ENCODE data around the gene RAP2C. TPM values are rescaled to one million over a fixed set of nuclear protein-coding genes. Genes with fewer than 3 reads are reported as not detected.

The RAP2C gene
- total RNA-seq, 2 donors from 2014 or later: 18.6 to 27.3 TPM

DNA sequence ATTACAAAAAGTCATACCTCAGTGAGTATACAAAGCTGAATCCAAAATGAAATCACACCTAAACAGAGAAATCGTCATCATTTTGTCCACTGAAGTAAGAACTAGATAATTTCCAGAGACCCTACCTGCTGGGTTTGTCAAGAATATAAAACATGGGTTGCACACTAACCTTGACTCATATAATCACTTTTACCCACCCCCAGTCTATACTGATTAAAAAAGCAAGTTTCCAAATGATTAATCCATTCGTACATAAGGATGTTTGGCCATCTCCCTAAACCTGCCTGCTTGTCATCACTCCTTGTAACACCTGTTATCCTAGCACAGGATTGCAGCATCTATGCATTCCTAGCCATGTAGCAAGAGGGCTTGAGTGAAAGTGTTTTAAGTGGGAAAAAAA lies 4.7 kb downstream of the RAP2C start:
- Histone ChIP-seq H3K4me3 (no peak overlapping the region), H3K36me3 (no peaks in the 10 kb centered on the region), H3K4me1 (no peaks in the 10 kb centered on the region), H3K27ac (no peak overlapping the region), H3K9ac (ENCODE audit: low read depth in 2 of 2, low read length in 2 of 2) (no peak overlapping the region), H3K9me3 (no peaks in the 10 kb centered on the region), H3K27me3 (no peaks in the 10 kb centered on the region)
- no peak for DNase-seq
- intact Hi-C loops (cut with DNase I): no loop called here
- TF ChIP-seq, protein P1, sequence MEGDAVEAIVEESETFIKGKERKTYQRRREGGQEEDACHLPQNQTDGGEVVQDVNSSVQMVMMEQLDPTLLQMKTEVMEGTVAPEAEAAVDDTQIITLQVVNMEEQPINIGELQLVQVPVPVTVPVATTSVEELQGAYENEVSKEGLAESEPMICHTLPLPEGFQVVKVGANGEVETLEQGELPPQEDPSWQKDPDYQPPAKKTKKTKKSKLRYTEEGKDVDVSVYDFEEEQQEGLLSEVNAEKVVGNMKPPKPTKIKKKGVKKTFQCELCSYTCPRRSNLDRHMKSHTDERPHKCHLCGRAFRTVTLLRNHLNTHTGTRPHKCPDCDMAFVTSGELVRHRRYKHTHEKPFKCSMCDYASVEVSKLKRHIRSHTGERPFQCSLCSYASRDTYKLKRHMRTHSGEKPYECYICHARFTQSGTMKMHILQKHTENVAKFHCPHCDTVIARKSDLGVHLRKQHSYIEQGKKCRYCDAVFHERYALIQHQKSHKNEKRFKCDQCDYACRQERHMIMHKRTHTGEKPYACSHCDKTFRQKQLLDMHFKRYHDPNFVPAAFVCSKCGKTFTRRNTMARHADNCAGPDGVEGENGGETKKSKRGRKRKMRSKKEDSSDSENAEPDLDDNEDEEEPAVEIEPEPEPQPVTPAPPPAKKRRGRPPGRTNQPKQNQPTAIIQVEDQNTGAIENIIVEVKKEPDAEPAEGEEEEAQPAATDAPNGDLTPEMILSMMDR (IDR thresholded peaks at IDR 0.05): no peak

DNA sequence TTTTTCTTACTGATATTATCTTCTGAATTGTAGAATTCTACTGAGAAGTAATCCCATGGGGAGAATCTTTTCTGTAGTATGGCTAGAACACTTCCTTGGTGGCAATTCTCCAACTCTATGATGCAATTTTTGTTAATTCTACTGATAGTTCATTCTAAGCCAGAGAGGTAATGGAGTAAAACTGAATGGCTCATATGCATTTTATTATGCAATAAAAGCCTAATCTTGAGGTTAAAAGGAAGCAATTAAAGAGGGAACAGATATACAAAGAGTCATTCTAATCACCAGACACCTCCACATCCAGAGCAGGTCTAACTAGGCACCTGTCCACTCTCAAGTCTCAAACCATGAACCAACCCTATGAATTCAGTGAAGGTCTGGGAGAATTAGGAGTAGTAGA lies 9.7 kb downstream of the RAP2C start:
- Histone ChIP-seq H3K9ac (ENCODE audit: low read depth in 2 of 2, low read length in 2 of 2) (no peak overlapping the region), H3K4me3 (no peak overlapping the region), H3K4me1 (no peaks in the 10 kb centered on the region), H3K27me3 (no peaks in the 10 kb centered on the region), H3K9me3 (no peaks in the 10 kb centered on the region), H3K36me3 (no peaks in the 10 kb centered on the region), H3K27ac (no peak overlapping the region)
- TF ChIP-seq, protein P1 (IDR thresholded peaks at IDR 0.05): no peak
- no peak for DNase-seq
- intact Hi-C loops (cut with DNase I): no loop called here

DNA sequence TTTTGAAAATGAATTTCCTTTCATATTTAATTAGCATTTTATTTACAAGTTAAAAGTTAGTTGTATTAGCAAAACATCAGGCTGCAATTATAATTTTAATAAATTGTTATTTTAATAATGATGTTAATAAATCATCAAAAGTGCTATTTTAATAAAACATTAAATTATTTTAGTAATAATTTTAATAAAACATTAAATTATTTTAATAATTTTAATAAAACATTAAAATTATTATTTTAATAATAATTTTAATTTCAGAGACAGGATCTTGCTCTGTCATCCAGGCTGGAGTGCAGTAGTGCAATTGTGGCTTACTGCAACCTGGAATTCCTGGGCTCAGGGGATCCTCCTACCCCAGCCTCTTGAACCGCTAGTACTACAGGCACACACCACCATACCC lies 10.8 kb downstream of the RAP2C start:
- Histone ChIP-seq H3K36me3 (no peaks in the 10 kb centered on the region), H3K27me3 (no peaks in the 10 kb centered on the region), H3K4me3 (no peak overlapping the region), H3K9ac (ENCODE audit: low read depth in 2 of 2, low read length in 2 of 2) (no peak overlapping the region), H3K9me3 (no peaks in the 10 kb centered on the region), H3K4me1 (no peaks in the 10 kb centered on the region), H3K27ac (no peak overlapping the region)
- no peak for DNase-seq
- TF ChIP-seq, protein P1 (IDR thresholded peaks at IDR 0.05): no peak
- intact Hi-C loops (cut with DNase I): no loop called here

DNA sequence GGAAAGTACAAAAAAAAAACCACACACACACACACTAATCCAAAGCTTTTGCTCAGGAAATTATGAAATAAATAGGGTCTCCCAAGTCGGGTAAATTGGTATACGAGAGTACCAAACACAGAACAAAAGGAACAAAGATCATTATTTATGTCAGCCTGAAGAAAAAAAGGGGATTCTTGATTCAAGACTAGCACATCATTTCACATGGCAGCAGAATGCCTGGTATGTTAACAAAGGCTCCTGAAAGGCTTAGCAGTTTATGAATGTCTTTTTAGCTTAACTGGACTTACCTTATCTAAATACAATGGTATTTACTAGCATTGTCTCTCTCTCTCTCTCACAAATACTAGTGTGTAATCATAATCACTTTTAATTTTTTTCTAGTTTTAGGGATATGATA lies 11.3 kb downstream of the RAP2C start:
- H3K4me3 ChIP-seq: no peak overlapping the region

DNA sequence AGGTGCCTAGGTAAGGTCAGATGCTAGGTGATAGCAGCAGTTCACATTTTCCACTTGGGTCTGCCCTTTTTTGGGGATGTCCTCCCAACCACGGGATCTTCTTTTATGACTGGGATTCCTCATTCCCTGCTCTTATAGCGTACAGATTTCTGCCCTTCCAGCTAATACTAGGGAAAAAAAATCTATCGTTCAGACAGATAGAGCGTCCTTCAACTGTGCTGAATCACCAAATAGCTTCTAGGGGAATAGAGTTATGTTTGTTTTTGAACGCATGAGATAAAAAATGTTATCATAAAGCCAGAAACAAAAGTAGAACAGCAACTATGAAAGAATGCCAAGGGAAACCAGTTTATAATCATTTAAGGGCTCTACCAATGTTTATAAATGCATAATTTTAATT lies 13.0 kb downstream of the RAP2C start:
- no peaks in the 10 kb centered on the region for H3K9me3 ChIP-seq
- H3K27me3 ChIP-seq: no peaks in the 10 kb centered on the region
- intact Hi-C loops (cut with DNase I): no loop called here
- TF ChIP-seq, protein P1 (IDR thresholded peaks at IDR 0.05): no peak
- H3K27ac ChIP-seq: no peak overlapping the region
- H3K4me3 ChIP-seq: no peak overlapping the region
- no peak overlapping the region for H3K9ac ChIP-seq (ENCODE audit: low read depth in 2 of 2, low read length in 2 of 2)
- no peaks in the 10 kb centered on the region for H3K4me1 ChIP-seq
- no peak for DNase-seq
- H3K36me3 ChIP-seq: no peaks in the 10 kb centered on the region

More for the DNA sequence above, 11.3 kb downstream of the RAP2C start:
- TF ChIP-seq, protein P1 (IDR thresholded peaks at IDR 0.05): no peak
- H3K27me3 ChIP-seq: no peaks in the 10 kb centered on the region
- no peak overlapping the region for H3K9ac ChIP-seq (ENCODE audit: low read depth in 2 of 2, low read length in 2 of 2)
- no peak overlapping the region for H3K27ac ChIP-seq
- intact Hi-C loops (cut with DNase I): no loop called here
- no peaks in the 10 kb centered on the region for H3K9me3 ChIP-seq
- H3K36me3 ChIP-seq: no peaks in the 10 kb centered on the region
- H3K4me1 ChIP-seq: no peaks in the 10 kb centered on the region
- no peak for DNase-seq

DNA sequence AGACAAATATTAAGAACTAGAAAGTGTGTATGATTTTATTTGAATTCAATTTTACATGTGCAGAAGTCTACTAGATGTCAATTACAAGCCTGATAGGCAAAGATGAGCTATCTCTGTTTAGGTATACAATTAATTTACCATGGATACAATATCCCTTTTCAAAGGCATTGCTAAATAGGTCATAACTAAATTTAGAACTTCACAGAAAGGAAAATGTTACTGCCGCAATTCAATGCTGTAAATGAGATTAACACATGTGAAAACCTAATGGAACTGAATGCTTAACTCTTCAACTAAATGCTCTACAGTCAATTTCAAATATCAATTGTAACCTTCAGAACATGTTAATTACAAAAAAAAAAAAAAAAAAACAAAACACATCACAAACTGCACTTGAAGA lies 14.6 kb downstream of the RAP2C start:
- intact Hi-C loops (cut with DNase I): no loop called here
- Histone ChIP-seq H3K9me3 (no peaks in the 10 kb centered on the region), H3K4me1 (no peaks in the 10 kb centered on the region), H3K36me3 (no peaks in the 10 kb centered on the region), H3K27ac (no peak overlapping the region), H3K9ac (ENCODE audit: low read depth in 2 of 2, low read length in 2 of 2) (no peak overlapping the region), H3K4me3 (no peak overlapping the region), H3K27me3 (no peaks in the 10 kb centered on the region)
- TF ChIP-seq, protein P1 (IDR thresholded peaks at IDR 0.05): no peak
- DNase-seq: no peak

Data from colonic mucosa (tissue), 4 donors.